K562 (cell line): ENCODE measurements around the gene SYTL2. TPM values are rescaled to one million over a fixed set of nuclear protein-coding genes. Genes with fewer than 3 reads are reported as not detected.
"Not testable (repeated sequence)": the region's sequence is repeated elsewhere in the genome, so short reads cannot be mapped to it uniquely, and the experiment has no call there.

Experiments
- ATAC-seq: fragments of 200-7000 bp; cut with Tn5 transposase; 3 replicates; pipeline ENCODE4 v1.9.1; 2020; ENCODE audit warnings: moderate library complexity
- BruUV-seq: library from RNA; stranded (reverse); fragments of 400-500 nt; replicated peaks from 2 replicates; lab custom pipeline; 2021; lab: Mats Ljungman, UMichigan
- CTCF ChIA-PET: fragments of 300-600 bp; formaldehyde crosslinking; extraction: SDS; loops from one replicate; lab custom pipeline; 2021; ENCODE audit warnings: low intra/inter-chr PET ratio; lab: Yijun Ruan, JAX
- POLR2A ChIA-PET: fragments of 300-600, 350-650 bp; sonication (Branson Sonifier 250); formaldehyde crosslinking; extraction: SDS; loops from one replicate; lab custom pipeline; 2021; ENCODE audit warnings: antibody characterized with exemption, inconsistent platforms; lab: Yijun Ruan, JAX
- DNase-seq, 4 experiments: peaks; one replicate each; pipeline versions ENCODE4 v3.0.0 to v3.0.0-alpha.2; 2011 to 2018; ENCODE audit warnings: low spot score in 3 of 4, mixed read lengths in 3 of 4; ENCODE audit errors: extremely low read depth in 1 of 4
- FAIRE-seq: peaks from 2 replicates; lab custom pipeline; 2011; peaks lifted over from hg19 to GRCh38; lab: Jason Lieb, UNC
- H2AFZ ChIP-seq: 2 replicates; pipeline ENCODE4 v1.6.0; 2011; ENCODE audit warnings: low read depth, low read length, control low read depth, inconsistent platforms
- H3K27ac ChIP-seq: fragments of 200-600 bp; 3 replicates; pipeline ENCODE4 v1.8.0; 2011; ENCODE audit warnings: low read depth, mild to moderate bottlenecking, control low read depth, inconsistent platforms, low read length, moderate library complexity, mixed read lengths; ENCODE audit errors: extremely low read depth
- H3K27me3 ChIP-seq, 2 experiments: fragments of 300-600 bp in 1 of 2; 2 replicates in 1 of 2; 3 replicates in 1 of 2; pipeline versions ENCODE4 v1.6.0 to v1.8.0; 2011; ENCODE audit warnings: inconsistent platforms in 2 of 2, low read length in 2 of 2, mild to moderate bottlenecking in 1 of 2, mixed read lengths in 1 of 2, moderate library complexity in 1 of 2; ENCODE audit not compliant: control insufficient read depth in 2 of 2, insufficient read depth in 2 of 2
- H3K36me3 ChIP-seq: fragments of 300-600 bp; 3 replicates; pipeline ENCODE4 v1.8.0; 2011; ENCODE audit warnings: mild to moderate bottlenecking, low read length, inconsistent platforms; ENCODE audit not compliant: control insufficient read depth, insufficient read depth
- H3K4me1 ChIP-seq, 2 experiments: fragments of 200-600 bp in 1 of 2; replicated peaks in 1 of 2; 2 replicates in 1 of 2; 3 replicates in 1 of 2; pipeline versions ENCODE4 v1.5.1 to v1.8.0; 2011; ENCODE audit warnings: inconsistent platforms in 2 of 2, low read length in 2 of 2, mild to moderate bottlenecking in 1 of 2, mixed read lengths in 1 of 2, moderate library complexity in 1 of 2; ENCODE audit not compliant: control insufficient read depth in 2 of 2, insufficient read depth in 2 of 2
- H3K4me2 ChIP-seq: 2 replicates; pipeline ENCODE4 v1.6.1; 2011; ENCODE audit warnings: low read length, control low read depth, inconsistent platforms, mixed read lengths; ENCODE audit not compliant: insufficient read depth
- H3K4me3 ChIP-seq: fragments of 200-600 bp; sonication (generic), shearing (Covaris generic); 2 replicates; pipeline ENCODE4 v1.5.1; 2016; ENCODE audit warnings: control low read depth, inconsistent platforms
- H3K79me2 ChIP-seq: fragments of 200-600 bp; 3 replicates; pipeline ENCODE4 v1.8.0; 2011; ENCODE audit warnings: low read length, inconsistent platforms; ENCODE audit not compliant: control insufficient read depth, insufficient read depth
- H3K9ac ChIP-seq, 2 experiments: 2 replicates each; pipeline versions ENCODE4 v1.6.0 to v1.6.1; 2011; ENCODE audit warnings: low read depth in 2 of 2, low read length in 2 of 2, control low read depth in 1 of 2, inconsistent platforms in 1 of 2, mild to moderate bottlenecking in 1 of 2, mixed read lengths in 1 of 2; ENCODE audit not compliant: insufficient read depth in 1 of 2
- H3K9me1 ChIP-seq: one replicate; pipeline ENCODE4 v1.6.0; 2011; ENCODE audit warnings: inconsistent platforms, mild to moderate bottlenecking, low read length, moderate library complexity; ENCODE audit not compliant: control insufficient read depth, insufficient read depth
- H3K9me3 ChIP-seq: replicated peaks from 2 replicates; pipeline ENCODE4 v1.5.1; 2011; ENCODE audit warnings: low read depth, low read length, inconsistent platforms; ENCODE audit not compliant: control insufficient read depth, insufficient read depth
- H4K20me1 ChIP-seq: replicated peaks from 2 replicates; pipeline ENCODE4 v1.6.1; 2011; ENCODE audit warnings: low read length, inconsistent platforms, mixed read lengths; ENCODE audit not compliant: control insufficient read depth, insufficient read depth
- C11orf30 ChIP-seq: fragments of 450-650 bp; IDR thresholded peaks from 2 replicates; pipeline ENCODE4 v1.6.1; 2016; ENCODE audit warnings: low read depth, mild to moderate bottlenecking
- CREB5 ChIP-seq: fragments of 250-450 bp; sonication (Bioruptor Pico); IDR thresholded peaks from 2 replicates; pipeline ENCODE4 v1.5.0; 2020; ENCODE audit warnings: mild to moderate bottlenecking
- MAFF ChIP-seq: IDR thresholded peaks from 2 replicates; pipeline ENCODE4 v1.6.1; 2012; ENCODE audit warnings: low read length, improper control_type of control experiment
- MAFG ChIP-seq: fragments of 450-650 bp; conservative IDR thresholded peaks from 2 replicates; pipeline ENCODE4 v1.6.1; 2016; ENCODE audit warnings: missing genetic modification characterization, missing compliant biosample characterization
- ZNF316 ChIP-seq: fragments of 450-650 bp; IDR thresholded peaks from 2 replicates; pipeline ENCODE4 v1.6.1; 2016
- ZNF431 ChIP-seq: sonication (generic); formaldehyde crosslinking; IDR thresholded peaks from 2 replicates; pipeline ENCODE4 v1.8.0; 2022; ENCODE audit warnings: mild to moderate bottlenecking, missing genetic modification reagents
- WGBS: fragments of 100-300 bp; shearing (Covaris generic); methylation state at CpG from one replicate; pipeline ENCODE4 v1.1.6; 2016; ENCODE audit warnings: low coverage, mixed read lengths; ENCODE audit not compliant: insufficient coverage; ENCODE audit errors: missing lambda C conversion rate; 5-methylcytosine and 5-hydroxymethylcytosine counted together
- in situ Hi-C: fragments of 300-500 bp; cut with MboI; formaldehyde crosslinking; loops from 4 replicates; pipeline ENCODE4 v1.15.0; 2018; ENCODE audit warnings: inconsistent platforms, mixed read lengths
- intact Hi-C: fragments of 100-400 bp; cut with micrococcal nuclease; formaldehyde crosslinking; loops from 2 replicates; pipeline ENCODE4 v1.14.2; 2022
- polyA plus RNA-seq, 8 experiments: library from polyadenylated mRNA; depleted of rRNA in 4 of 8; stranded (reverse) in 5 of 8; unstranded in 3 of 8; fragments of >200 nt; fragmentation: Nextera tagmentation in 2 of 8; fragmentation: Illumina TruSeq in 1 of 8; extraction: Ambion mirVana in 2 of 8; extraction: Trizol in 1 of 8; gene quantifications; 2 replicates each; pipeline versions ENCODE4 v1.2.1 to v1.2.3, GENCODE V29; 2011 to 2014; ENCODE audit warnings: inconsistent platforms in 1 of 8, missing spikeins in 1 of 8
- total RNA-seq, 7 experiments: library from RNA; depleted of rRNA in 6 of 7; stranded (reverse); fragments of >200 nt in 6 of 7; fragmentation: Illumina TruSeq in 2 of 7; extraction: Trizol in 2 of 7; gene quantifications; 2 replicates each; pipeline versions ENCODE4 v1.2.1 to v1.2.3, GENCODE V29; 2011 to 2021; ENCODE audit warnings: low replicate concordance in 1 of 7

SYTL2 gene
- total and polyA plus RNA-seq, 9 of the 15 experiments (the other 6 are each of a cell fraction or from before 2014, with no cell fraction given) = 0.05 to 0.57 (median 0.35) TPM

GRCh38 chr11:85670949-85671663 lies 139.8 kb downstream of the SYTL2 start:
- H3K4me3 ChIP-seq, FAIRE-seq, POLR2A ChIA-PET, H4K20me1 ChIP-seq, in situ Hi-C loops, BruUV-seq, H3K79me2 ChIP-seq, CTCF ChIA-PET, ATAC-seq, H3K36me3 ChIP-seq, H3K27ac ChIP-seq, H3K27me3 ChIP-seq, intact Hi-C loops, H2AFZ ChIP-seq, H3K9me1 ChIP-seq, H3K4me2 ChIP-seq, DNase-seq, H3K4me1 ChIP-seq, H3K9me3 ChIP-seq, H3K9ac ChIP-seq: not testable (repeated sequence)
- peak; percentile 78 for TF ChIP-seq ZNF431 (CRISPR knock-in tag)

- ATAC-seq = no peak
- ChIA-PET CTCF (no interaction called here), POLR2A (no interaction called here)
- Histone ChIP-seq H3K9ac (no peak overlapping the region), H3K27ac (no peak overlapping the region), H3K27me3 (no peaks in the 10 kb centered on the region), H3K79me2 (peaks cover 18% of the 10 kb centered on the region), H3K4me1 (peaks cover 5 to 14% of the 10 kb centered on the region in 2 experiments; a peak in 3 of 5 replicates), H3K36me3 (peaks cover 3% of the 10 kb centered on the region), H3K9me1 (no peaks in the 10 kb centered on the region), H4K20me1 (peaks cover 9% of the 10 kb centered on the region), H2AFZ (no peak overlapping the region), H3K9me3 (no peaks in the 10 kb centered on the region), H3K4me2 (no peak overlapping the region), H3K4me3 (no peak overlapping the region)
- 25% methylated on average over 1 of the region's 1 CpG for WGBS
- FAIRE-seq = no peak
- no TSS peak for BruUV-seq
- no peak for DNase-seq
- in situ Hi-C loops (no loop called here), intact Hi-C loops (loop anchor here (10.0 kb wide), 2 partner anchors 507 to 577 kb away; partner anchors contain the start of gene EED)
- TF ChIP-seq ZNF316 (peak; percentile 87), MAFF (peak; percentile 29; the same call in 1 of the 2 replicates), MAFG (tag) (peak; percentile 59; the same call in 1 of the 2 replicates), CREB5 (no peak), C11orf30 (peak; percentile 65; the same call in 1 of the 2 replicates)
These were observed 142.8 kb downstream of the SYTL2 start for GRCh38 chr11:85668157-85668556.
